SK-N-MC (cell line): Measurements from ENCODE around the gene WDR82.
A peak's percentile ranks its signal among the peaks of the same experiment; 100 is the strongest.

ENCODE experiments used
- DNase-seq: peaks from one replicate; pipeline ENCODE4 v3.0.0-alpha.2; 2011; ENCODE audit warnings: low read depth, low spot score
- H3K27ac ChIP-seq: fragments of 200-600 bp; sonication (generic); 2 replicates; pipeline ENCODE4 v1.5.1; 2016; ENCODE audit warnings: mixed run types
- H3K36me3 ChIP-seq: fragments of 200-600 bp; sonication (generic); 2 replicates; pipeline ENCODE4 v1.6.1; 2017; ENCODE audit warnings: antibody characterized with exemption, low read length, mixed read lengths; ENCODE audit not compliant: insufficient read depth
- H3K4me3 ChIP-seq: fragments of 200-600 bp; sonication (generic); 2 replicates; pipeline ENCODE4 v1.5.1; 2016
- H3K9ac ChIP-seq: fragments of 200-600 bp; sonication (generic); 2 replicates; pipeline ENCODE4 v1.8.0; 2017; ENCODE audit warnings: mixed run types, mixed read lengths; ENCODE audit not compliant: insufficient read length
- H3K9me3 ChIP-seq: fragments of 200-600 bp; sonication (generic); 2 replicates; pipeline ENCODE4 v1.6.1; 2017; ENCODE audit warnings: low read depth, mild to moderate bottlenecking, antibody characterized with exemption, low read length, moderate library complexity, mixed read lengths
- EZH2 ChIP-seq: fragments of 200-600 bp; sonication (generic); IDR thresholded peaks from one replicate; pipeline ENCODE4 v1.6.1; 2017; ENCODE audit warnings: antibody characterized with exemption
- FOXP2 ChIP-seq: optimal IDR thresholded peaks from 2 replicates; pipeline ENCODE3; 2011; ENCODE audit warnings: mild to moderate bottlenecking, moderate library complexity; ENCODE audit not compliant: insufficient read depth; ENCODE audit errors: extremely low read length, control extremely low read depth
- POLR2AphosphoS5 ChIP-seq: IDR thresholded peaks from 2 replicates; pipeline ENCODE4 v1.6.1; 2012; ENCODE audit warnings: mild to moderate bottlenecking, low read depth, low read length, borderline replicate concordance

Gene WDR82

DNA sequence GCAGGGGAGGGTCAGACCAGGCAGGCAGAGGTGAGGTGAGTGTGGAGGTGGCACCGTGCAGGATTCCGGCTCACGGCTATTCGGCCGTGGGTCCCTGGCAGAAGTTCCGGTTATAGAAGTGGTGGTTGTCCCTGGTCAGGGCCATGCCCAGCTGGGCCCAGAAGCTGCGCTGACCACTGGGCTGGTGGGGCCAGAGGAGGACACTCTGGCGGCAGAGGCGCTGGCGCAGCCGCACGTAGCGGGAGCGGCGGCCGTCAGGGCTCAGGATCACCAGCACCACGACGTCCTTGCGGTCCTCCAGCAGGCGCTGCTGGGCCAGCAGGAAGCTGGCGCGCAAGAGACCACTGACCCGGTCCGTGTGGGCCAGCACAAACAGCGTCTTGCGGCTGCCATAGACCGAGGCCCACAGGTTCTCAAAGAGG, 57.3 kb downstream of the WDR82 start:
- Histone ChIP-seq H3K9ac (no peak overlapping the region), H3K4me3 (no peak overlapping the region), H3K27ac (no peak overlapping the region), H3K36me3 (no peaks in the 10 kb centered on the region), H3K9me3 (no peaks in the 10 kb centered on the region)
- no peak for DNase-seq
- TF ChIP-seq POLR2AphosphoS5 = no peak
- no peak for TF ChIP-seq EZH2
- TF ChIP-seq FOXP2 = no peak

DNA sequence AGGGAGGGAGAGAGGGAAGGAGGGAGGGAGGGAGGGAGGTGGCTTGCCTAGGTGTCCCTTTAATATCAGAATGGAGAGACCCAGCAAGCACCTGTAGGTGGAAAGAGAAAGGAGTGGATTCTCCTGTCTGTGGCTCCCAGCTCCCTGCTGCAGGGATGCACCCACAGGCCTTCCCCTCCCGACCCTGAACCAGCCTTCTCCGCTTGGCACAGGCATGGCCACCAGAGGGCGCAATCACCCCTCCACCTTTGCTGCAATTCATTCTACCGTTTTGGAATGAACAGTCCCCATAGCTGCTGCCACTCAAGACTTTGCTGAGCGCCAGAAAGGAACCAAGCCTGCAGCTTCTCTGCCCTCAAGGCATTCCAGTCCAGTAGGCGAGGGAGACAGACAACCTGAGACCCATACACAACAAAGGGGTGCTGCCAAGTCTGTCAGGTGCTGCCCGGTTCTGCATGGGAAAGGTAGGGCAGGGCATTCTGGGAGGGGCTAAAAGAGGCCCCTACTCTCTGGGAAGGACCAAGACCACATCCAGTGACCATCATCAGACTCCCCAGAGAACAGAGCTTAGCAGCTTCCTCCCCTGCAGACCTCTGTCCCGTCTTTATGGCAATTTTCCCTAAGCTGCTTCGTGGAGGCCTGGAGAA, 57.9 kb downstream of the WDR82 start:
- Histone ChIP-seq H3K36me3 (no peaks in the 10 kb centered on the region), H3K9me3 (no peaks in the 10 kb centered on the region), H3K4me3 (no peak overlapping the region), H3K27ac (no peak overlapping the region), H3K9ac (no peak overlapping the region)
- DNase-seq = peak; percentile 14
- no peak for TF ChIP-seq POLR2AphosphoS5
- no peak for TF ChIP-seq EZH2

DNA sequence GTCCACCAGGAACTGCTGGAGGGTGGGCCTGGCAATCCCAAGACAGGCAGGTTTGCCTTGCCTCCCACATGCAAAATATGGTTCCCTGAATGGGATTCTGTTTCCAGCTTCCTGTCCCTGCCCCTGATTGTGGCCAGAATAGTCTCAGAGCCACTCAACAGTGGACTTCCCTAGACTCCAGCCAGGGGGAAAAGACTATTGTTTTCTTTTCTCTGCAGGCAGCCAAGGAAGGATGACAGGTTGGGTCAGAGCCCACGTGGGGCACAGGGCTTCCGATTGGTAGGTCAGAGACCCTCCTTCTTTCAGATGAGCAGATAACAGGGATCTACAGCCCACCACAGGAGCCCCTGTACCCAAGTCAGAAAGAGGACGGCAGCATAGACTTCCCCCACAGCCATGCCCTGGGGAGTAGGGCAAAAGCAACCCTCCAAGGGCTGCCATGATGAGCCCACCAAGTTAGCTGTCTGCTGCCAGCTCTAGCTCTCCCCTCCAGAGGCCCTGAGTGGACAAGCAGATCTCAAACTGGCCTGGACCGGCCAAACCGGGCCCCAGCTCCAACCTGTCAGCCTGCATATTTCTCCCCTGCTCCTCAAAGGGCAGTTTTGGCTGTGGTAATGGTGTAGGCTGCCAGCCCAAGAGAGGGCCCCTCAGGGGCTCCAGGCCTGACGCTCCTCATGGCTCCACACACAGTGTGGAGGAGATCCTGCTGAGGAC, 59.4 kb downstream of the WDR82 start:
- no peak overlapping the region for H3K9ac ChIP-seq
- no peak for DNase-seq
- no peak for TF ChIP-seq FOXP2
- no peak for TF ChIP-seq EZH2
- no peak for TF ChIP-seq POLR2AphosphoS5

DNA sequence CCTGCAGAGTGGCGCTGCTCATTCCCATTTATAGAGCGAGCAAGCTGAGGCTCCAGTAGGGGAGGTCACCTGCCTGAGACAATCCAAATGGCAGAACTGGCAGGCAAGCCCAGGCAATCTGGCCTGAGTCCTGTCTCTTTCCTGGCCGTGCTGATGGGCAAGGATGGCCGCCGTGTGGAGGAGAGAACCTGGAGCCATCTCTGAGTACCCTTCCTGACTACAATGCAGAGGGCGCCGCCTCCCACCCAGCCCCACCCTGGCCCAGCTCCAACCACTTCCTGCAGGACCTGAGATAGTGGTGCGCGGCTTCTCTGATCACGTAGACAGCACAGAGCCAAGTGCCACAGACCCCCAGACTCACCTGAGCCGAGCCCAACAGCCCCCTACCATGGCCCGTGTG, 60.0 kb downstream of the WDR82 start:
- TF ChIP-seq POLR2AphosphoS5 (no peak), EZH2 (no peak), FOXP2 (no peak)
- H3K9ac ChIP-seq = no peak overlapping the region
- peaks cover 5% of the 10 kb centered on the region; the same call in 1 of the 2 replicates for H3K36me3 ChIP-seq
- no peak overlapping the region for H3K27ac ChIP-seq
- no peak overlapping the region for H3K4me3 ChIP-seq
- DNase-seq = no peak
- no peaks in the 10 kb centered on the region for H3K9me3 ChIP-seq

More for the DNA sequence above, 59.4 kb downstream of the WDR82 start:
- Histone ChIP-seq H3K4me3 (no peak overlapping the region), H3K36me3 (no peaks in the 10 kb centered on the region), H3K9me3 (no peaks in the 10 kb centered on the region), H3K27ac (no peak overlapping the region)

DNA sequence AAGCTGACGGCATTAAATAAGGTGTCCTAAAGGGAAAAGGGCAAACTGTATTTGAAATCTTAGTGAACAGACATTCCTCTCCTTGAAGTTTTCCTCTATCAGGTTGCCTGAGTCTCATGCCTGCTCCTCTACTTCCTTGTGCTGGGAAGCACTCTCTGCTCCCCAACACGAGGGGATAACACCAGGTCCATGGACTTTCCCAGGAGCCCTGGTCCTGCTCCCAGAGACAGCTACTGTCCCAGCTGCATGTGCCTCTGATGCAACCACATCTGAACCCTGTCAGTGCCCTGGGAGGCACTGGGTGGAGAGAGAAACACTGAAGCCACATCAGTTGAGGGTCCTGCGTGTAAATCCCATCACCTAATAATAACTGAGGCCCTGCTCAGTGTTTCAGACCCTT, 60.4 kb downstream of the WDR82 start:
- Histone ChIP-seq H3K9ac (no peak overlapping the region), H3K27ac (no peak overlapping the region), H3K9me3 (no peaks in the 10 kb centered on the region), H3K36me3 (peaks cover 6% of the 10 kb centered on the region; the same call in 1 of the 2 replicates), H3K4me3 (no peak overlapping the region)
- DNase-seq = no peak
- TF ChIP-seq EZH2 (no peak), FOXP2 (no peak), POLR2AphosphoS5 (no peak)

DNA sequence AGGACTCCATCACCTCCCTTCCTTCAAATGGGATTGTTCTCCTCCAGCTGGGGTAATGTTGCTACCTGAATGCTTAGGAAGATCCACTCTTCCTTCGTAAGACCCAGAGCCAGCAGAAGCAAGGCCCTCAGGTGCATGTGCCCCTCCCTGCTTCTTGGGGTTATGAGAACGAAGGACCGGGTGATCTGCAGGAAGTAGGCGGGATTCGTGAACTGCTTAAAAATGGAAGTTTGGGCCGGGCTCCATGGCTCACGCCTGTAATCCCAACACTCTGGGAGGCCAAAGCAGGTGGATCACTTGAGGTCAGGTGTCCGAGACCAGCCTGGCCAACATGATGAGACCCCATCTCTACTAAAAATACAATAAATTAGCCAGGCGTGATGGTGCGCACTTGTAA, 61.0 kb downstream of the WDR82 start:
- Histone ChIP-seq H3K9ac (no peak overlapping the region), H3K36me3 (peaks cover 6% of the 10 kb centered on the region; the same call in 1 of the 2 replicates), H3K27ac (no peak overlapping the region)

DNA sequence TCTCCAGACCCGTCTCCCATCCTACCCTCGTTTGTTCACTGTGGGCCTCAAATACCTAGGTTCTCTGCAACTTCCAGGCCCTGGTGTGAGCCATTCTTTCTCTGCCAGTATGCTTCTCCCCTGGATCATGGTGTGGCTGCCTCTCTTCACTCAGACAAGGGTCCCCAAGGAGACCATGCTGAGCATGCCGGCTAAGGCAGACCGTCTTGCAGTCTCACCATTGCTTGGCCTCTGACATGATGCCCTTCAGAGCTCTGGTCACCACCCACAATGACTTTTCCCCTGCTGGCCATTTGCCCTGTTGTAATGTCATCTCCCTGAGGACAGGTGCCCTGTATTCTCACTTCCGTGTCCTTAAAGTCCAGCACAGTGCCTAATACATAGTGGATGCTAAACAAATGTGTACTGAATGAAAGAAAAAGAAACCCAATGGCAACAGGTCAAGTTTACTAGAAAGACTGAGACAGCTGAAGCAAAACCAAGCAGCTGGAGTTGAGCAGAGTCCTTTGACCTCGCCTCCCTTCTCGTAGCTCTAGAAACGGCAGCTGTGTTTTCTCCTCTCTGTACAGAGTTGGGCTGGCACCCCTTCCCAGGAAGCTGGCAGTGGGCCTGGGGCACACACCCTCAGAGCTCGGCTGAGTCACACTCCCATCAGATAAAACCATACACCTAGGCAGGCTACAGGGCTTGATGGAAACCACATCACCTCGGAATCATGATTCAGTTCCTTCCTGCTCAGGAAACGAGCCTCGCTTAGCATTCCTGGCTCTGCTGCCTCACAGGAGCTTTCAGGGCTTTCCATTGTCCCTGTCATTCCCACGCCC, 61.7 kb downstream of the WDR82 start:
- peaks cover 11% of the 10 kb centered on the region; the same call in 1 of the 2 replicates for H3K36me3 ChIP-seq
- no peak for DNase-seq
- H3K27ac ChIP-seq = no peak overlapping the region
- TF ChIP-seq POLR2AphosphoS5 (no peak; the same call in 1 of the 2 replicates), FOXP2 (no peak)
- H3K9me3 ChIP-seq = no peaks in the 10 kb centered on the region
- H3K9ac ChIP-seq = no peak overlapping the region
- no peak overlapping the region for H3K4me3 ChIP-seq

More for the DNA sequence above, 61.0 kb downstream of the WDR82 start:
- no peaks in the 10 kb centered on the region for H3K9me3 ChIP-seq
- no peak overlapping the region for H3K4me3 ChIP-seq
- no peak for DNase-seq
- TF ChIP-seq EZH2 (no peak), FOXP2 (no peak), POLR2AphosphoS5 (no peak)

DNA sequence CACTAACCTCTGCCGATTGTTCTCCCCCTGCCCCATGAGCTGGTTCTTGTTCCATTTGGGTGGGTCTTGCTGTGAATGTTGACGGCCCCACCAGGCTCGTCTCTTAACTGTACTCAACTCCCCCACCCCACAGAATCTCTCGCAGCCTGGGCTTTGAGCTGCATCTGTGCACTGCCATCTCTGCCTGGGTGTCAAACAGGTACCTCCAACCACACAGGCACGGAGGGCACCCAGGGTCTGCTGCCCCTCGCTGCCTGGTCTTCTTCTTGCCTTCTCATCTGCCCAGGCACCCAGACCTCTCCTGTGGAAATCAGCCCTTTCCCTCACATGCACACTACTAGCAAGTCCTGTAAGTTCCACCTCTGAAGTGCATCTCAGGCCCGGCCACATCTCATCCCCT, 63.1 kb downstream of the WDR82 start:
- H3K36me3 ChIP-seq = peaks cover 19% of the 10 kb centered on the region; the same call in 1 of the 2 replicates
- H3K27ac ChIP-seq = no peak overlapping the region
- DNase-seq = no peak
- TF ChIP-seq POLR2AphosphoS5 = no peak
- no peak for TF ChIP-seq FOXP2
- no peak for TF ChIP-seq EZH2
- no peaks in the 10 kb centered on the region for H3K9me3 ChIP-seq
- H3K4me3 ChIP-seq = no peak overlapping the region
- no peak overlapping the region for H3K9ac ChIP-seq
